Superior temporal gyrus (tissue), 1 donor: Measurements from ENCODE around the gene FFAR1.
"Not testable (repeated sequence)": the region's sequence is repeated elsewhere in the genome, so short reads cannot be mapped to it uniquely, and the experiment has no call there.

Experiments
- DNase-seq: peaks from one replicate; pipeline ENCODE4 v3.0.0-alpha.2; 2016; ENCODE audit errors: extremely low spot score

Gene FFAR1

DNA sequence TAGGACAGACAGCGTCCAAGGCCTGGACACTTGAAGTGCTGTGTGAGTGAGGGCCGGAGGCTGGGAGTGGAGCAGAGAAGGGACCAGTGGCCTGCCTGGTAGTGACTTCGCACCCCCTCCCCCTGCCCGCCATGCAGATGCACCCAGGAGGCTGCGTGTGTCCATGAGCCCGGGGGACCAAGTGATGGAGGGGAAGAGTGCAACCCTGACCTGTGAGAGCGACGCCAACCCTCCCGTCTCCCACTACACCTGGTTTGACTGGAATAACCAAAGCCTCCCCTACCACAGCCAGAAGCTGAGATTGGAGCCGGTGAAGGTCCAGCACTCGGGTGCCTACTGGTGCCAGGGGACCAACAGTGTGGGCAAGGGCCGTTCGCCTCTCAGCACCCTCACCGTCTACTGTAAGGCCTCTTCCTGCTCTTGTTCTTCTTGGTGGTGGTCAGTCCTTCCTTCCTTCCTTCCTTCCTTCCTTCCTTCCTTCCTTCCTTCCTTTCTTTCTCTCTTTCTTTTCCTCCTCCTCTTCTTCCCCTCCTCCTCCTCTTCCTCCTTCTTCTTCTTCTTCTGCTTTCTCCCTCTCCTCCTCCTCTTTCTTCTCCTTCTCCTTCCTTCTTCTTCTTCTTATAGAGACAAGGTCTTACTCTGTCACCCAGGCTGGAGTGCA is 6.0 kb upstream of the FFAR1 start:
- no peak for DNase-seq

DNA sequence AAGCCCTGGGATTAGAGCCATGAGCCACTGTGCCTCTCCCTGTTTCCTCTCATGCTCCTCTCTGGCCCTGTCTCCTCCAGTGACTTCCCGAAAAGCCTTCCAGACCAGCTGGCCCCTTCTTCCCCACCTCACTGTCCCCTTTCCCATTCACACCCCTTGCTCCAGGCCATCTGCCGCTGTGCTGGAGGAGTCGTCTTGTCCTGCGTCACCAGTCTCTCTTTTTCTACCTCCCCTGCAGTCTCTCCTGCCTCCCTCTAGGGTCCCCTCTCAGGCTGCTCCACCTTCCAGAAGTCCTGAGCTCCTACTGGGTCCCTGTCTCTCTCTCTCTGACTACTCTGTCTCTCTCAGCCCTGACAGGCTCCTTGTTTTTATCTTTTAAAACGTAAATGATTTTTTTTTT is 5.3 kb upstream of the FFAR1 start:
- DNase-seq, result no peak

DNA sequence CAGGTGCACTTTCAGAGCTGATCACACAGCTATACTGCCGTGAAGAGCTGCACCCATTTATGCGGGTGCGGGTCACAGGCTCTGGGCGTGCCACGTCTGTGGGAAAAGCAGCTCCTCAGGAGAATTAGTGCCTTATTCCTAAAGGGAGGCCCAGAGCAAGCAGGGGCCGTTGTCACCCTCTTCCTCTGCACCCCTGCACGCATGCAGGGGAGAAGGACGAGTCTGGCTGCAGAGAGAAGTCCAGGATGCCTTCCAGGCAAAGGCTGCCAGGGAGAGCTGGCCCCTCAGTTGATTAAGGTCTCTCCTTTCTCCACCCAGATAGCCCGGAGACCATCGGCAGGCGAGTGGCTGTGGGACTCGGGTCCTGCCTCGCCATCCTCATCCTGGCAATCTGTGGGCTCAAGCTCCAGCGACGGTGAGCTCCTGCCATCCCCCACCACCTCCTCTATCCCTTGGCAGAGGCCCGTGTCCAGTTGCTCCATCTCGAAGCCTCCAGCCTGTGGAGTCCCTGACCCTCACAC is 3.1 kb upstream of the FFAR1 start:
- DNase-seq, result no peak

DNA sequence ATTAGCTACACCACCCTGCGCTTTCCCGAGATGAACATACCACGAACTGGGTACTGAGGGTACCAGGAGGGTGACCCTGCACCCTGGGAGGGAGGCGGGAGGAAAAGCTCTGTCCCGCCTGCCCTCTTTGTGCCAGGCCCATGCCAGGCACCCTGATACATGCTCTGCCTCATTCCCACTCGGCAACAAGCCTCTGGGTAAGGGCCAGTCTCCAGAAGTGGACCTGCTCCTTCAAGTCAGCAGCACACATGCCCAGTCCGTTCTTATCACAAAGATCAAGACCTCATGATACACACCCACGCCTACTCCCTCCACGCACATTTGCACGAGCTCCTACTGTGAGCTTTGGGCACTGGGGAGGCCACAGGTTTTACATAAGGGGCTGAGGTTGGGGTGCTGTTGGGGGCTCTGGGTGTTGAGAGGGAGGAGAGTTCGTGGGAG is 2.0 kb upstream of the FFAR1 start:
- no peak for DNase-seq

DNA sequence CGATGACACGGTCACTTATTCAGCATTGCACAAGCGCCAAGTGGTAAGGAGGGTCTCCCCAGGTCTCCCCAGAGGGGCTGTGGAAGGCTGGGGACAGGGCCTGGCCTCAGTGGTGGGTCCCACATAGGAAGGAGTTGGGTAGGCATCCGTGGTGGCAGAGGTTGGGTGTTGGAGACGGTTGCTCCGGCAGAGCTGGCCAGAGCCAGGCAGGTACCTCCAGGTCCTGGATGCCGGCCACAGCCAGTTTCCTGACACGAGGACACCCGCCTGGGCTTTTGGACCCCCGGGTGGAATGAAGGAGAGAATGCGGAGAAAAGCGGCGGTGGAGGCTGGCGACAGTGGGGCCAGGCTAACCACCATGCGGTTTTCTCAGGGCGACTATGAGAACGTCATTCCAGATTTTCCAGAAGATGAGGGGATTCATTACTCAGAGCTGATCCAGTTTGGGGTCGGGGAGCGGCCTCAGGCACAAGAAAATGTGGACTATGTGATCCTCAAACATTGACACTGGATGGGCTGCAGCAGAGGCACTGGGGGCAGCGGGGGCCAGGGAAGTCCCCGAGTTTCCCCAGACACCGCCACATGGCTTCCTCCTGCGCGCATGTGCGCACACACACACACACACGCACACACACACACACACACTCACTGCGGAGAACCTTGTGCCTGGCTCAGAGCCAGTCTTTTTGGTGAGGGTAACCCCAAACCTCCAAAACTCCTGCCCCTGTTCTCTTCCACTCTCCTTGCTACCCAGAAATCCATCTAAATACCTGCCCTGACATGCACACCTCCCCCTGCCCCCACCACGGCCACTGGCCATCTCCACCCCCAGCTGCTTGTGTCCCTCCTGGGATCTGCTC is 1.3 kb upstream of the FFAR1 start:
- DNase-seq, result no peak

DNA sequence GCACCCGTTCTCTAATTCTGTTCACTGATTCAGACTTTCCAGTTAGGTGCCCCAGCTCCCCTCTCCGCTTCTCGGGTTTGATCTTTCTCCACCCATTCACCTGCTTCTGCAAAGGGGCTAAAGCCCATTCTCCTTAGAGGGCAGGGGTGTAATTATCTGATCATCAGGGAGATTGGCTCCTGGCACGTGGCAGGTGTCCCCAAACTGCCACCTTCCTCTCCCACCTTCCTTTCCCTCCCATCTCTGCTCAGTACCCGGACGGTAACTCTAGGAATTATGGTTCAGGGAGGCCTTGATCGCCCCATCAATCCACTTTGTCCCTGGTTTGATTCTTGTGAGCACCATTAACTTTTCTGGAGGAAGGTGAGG is 212 bp downstream of the FFAR1 start:
- no peak for DNase-seq

DNA sequence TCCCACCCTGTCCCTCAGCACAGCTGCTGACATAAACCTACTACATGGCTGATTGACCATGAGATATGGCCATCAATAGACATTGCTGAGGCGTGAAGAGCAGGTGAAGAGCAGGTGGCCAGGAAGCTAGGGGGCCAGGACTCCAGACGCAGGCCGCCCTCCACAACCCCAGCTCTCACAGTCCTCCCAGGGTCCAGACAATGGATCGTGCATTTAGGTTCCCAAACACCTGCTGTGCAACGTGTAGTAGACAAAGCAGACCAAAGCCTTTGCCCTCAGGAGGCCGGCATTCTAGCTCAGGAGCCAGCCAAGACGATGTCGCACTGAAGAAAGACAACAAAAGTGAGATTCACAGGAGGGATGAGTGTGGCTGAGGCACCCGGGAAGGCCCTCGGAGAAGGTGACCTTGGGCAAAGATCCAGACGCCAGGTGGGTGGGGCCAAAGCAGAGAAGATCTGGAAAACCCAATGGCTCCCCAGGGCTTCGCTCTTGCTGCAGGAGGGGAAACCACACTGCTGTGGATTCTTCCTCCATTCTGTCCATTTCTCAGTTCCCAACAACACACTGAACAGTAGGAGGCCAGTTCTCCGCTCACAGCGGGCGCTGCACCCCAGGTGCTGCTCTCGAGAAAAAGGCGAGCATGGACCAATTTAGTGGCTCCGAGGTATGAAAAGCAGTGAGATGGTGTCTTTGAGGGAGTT is 1.4 kb downstream of the FFAR1 start:
- no peak for DNase-seq

DNA sequence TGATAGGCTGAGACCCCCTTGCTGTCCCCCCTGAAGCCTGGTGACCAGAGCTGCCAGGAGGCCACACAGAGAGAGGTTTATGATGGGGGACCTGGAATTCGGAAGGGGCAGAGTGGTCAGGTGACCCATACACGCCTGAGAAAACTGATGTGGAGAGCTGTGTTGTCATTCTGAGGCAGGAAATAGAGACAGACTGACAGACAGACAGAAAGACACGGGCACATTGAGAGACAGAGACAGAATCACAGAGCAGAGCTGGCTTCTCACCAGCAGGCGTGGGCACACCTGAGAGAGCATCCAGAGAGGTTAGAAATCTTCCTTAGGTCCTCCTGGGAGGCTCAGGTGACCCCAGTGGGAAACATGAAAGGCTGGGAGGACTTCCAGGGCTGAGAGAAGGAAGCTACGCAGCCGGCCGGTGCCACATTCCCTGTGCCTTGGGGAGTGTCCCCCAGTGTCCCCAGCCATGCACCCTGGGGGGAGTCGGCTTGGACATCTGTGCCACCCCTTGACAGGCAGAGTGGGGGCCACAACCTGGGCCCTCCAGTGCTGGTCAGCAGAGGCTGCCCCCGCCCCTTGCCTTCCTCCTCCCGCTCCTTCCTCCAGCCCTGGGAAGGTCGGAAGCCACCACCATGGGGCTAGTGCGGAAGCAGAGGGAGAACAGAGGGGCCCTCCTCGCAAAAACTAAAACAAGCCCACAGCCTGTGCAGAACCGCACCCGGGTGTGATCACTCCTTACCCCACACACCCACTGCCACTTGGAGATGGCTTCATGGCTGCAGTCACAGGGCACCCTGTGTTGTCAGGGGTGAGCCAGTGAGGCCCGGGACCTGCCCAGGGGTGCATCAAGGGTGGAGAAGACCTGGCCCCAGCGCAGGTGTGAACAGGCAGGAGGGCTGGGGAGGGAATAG is 2.2 kb downstream of the FFAR1 start:
- no peak for DNase-seq

DNA sequence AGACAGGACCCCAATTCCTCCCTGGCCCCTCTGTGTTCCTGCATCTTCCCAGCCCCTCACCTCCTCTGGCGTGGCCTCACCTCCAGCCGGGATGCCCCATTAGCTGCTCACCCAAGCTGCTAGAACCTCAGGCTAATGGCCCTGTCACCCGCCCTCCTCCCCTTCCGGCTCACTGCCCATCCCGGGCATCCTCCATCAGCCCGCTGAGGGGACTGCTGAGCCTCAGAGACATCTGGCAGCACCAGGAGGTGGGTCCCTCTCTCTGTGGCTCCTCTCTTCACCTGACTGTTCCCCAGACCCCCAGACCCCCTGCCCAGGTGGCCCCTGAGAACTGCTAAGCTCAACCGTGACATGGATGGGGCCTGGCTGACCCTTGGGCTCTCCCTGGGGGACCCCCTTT is 2.9 kb downstream of the FFAR1 start:
- DNase-seq, result no peak

DNA sequence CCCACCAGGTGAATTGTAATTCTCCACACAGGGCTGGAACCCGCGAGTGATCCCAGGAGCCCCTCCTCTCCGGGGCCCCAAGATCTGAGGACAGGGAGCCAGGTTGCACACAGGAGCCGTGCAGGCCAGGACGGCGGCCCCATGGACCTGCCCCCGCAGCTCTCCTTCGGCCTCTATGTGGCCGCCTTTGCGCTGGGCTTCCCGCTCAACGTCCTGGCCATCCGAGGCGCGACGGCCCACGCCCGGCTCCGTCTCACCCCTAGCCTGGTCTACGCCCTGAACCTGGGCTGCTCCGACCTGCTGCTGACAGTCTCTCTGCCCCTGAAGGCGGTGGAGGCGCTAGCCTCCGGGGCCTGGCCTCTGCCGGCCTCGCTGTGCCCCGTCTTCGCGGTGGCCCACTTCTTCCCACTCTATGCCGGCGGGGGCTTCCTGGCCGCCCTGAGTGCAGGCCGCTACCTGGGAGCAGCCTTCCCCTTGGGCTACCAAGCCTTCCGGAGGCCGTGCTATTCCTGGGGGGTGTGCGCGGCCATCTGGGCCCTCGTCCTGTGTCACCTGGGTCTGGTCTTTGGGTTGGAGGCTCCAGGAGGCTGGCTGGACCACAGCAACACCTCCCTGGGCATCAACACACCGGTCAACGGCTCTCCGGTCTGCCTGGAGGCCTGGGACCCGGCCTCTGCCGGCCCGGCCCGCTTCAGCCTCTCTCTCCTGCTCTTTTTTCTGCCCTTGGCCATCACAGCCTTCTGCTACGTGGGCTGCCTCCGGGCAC is 3.9 kb downstream of the FFAR1 start:
- no peak for DNase-seq

DNA sequence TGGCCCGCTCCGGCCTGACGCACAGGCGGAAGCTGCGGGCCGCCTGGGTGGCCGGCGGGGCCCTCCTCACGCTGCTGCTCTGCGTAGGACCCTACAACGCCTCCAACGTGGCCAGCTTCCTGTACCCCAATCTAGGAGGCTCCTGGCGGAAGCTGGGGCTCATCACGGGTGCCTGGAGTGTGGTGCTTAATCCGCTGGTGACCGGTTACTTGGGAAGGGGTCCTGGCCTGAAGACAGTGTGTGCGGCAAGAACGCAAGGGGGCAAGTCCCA is 4.4 kb downstream of the FFAR1 start:
- no peak for DNase-seq

DNA sequence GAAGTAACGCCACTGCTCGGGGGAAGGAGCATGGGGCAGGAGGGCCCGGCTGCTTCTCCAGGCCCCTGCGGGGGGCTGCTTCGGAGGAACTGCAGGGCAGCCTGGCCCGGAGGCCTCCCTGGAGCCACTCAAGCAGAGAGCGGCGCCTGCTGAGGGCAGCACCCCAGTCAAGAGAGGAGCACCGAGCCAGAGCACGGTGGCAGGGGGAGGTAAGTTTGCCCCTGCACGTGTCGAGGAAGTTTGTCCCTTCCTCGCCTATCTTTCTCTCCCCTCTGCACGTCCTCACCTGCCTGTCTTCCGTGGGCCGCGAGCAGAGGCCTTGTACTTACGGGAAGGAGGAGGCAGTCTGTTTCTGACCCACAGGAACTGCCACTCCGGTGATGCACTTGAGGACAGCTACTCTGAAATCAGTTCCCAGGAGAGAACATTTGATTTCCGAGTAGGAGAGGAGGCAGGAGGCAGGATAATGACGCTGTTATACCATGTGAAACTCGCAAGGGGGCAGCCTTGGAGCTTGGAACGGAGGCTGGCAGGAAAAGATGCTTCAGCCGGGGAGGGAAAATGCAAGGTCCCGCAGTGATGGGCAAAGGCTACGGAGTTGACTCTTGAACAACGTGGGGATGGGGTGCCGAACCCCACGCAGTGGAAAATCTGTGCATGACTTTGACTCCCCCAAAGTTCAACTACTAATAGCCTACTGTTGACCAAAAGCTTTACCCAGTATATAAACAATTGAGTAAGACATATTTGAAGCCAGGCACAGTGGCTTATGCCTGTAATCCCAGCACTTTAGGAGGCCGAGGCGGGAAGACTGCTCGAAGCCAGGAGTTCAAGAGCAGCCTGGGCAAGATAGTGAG is 5.0 kb downstream of the FFAR1 start:
- peak; percentile 91 for DNase-seq

DNA sequence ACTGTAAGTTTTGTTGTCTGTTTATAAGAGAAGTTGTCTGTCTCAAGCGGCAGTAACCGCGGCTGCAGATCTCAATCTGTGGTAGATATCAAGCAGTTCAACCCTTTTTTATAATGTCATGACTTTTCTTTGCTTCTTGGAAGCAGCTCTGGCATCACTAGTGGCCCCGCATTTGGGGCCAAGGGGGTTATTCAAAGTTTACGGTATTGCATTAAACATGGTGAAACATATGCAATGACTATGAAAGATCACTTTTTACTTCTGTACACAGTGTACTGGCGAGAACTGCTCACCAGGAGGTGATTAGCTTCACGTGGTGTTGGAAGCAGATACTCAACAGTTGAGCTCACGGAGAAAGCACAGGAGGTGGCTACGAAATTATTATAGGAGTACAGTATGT is 5.9 kb downstream of the FFAR1 start:
- no peak for DNase-seq

DNA sequence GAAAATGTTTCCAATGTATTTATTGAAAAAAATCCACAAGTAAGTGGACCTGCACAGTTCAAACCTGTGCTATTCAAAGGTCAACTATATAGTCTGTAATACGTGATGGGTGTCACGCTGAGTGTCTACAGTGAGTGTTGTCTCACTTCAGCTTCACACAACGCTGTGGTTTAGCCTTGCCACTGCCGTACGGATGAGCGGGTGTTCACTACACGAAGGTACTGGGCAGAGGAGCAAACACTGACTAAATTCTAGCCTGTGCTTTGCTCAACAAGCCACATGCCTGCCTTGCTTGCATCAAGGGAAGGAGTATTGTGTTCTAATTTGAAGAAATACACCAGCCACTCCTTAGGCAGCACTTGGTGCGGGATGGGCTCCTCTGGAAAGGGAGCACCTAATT is 7.2 kb downstream of the FFAR1 start:
- no peak for DNase-seq

DNA sequence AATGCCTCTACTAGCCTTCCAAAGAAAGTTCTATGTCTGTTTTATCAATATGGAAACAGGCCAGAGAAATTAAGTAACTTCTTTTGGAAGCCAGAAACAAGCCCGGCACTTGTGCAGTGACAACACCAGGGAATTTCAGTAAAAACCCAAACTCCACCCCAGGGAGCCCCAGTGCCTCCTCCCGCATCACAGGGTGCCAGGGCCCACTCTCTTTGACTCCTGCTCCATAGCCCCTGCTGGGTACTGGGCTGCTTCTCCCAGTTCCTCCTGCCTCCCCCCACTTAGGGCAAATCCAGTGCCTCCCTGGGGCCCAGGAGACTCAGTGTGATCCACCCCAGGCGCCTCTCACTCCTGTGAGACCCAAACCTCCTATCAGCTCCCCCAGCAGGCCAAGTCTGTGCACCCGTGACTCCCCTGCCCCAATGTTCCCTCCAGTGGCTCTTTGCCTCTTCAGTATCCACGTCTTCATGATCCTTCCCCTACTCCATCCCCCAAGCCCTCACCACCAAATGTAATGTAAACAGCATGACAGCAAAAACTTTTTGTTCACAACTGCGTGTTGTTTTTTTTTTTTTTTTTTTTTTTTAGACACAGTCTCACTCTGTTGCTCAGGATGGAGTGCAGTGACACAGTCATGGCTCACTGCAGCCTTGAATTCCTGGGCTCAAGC is 8.2 kb downstream of the FFAR1 start:
- no peak for DNase-seq

DNA sequence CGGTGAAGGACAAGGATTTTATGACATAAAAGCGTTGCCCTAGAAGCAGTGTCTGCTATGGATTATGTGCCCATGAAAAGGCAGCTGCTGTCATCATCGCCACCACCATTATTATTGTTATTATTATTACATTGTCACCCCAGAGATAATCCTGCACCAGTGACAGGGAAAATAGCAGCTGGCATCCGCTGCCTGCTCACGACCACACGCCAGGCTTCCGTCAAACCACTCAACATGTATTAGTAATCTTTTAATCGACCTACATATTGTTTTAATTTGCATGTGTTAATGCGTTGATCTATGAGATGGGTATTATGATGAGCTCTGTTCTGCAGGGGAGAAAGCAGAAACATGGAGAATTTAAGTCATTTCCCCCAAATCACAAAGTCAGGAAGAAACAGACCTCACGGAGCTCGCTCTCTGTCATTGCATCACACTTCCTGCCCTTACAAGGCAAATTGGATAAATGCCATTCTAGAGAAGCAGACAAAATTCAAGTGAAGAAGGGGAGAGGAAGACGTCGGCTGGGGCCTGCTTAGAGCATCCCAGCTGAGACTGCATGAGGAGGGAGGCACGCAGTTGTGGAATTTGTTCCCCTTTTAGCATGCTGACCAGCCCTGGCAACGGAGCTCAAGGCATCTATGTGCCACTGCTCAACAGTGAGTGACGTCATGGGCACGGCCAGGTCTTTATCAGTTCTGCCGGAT is 10.3 kb downstream of the FFAR1 start, which contains the start of gene FFAR3:
FFAR3 (plus strand) TSS at position 594 of the 707 bp plus-strand sequence. CDS start 431 bp downstream, outside the sequence.
- no peak for DNase-seq

DNA sequence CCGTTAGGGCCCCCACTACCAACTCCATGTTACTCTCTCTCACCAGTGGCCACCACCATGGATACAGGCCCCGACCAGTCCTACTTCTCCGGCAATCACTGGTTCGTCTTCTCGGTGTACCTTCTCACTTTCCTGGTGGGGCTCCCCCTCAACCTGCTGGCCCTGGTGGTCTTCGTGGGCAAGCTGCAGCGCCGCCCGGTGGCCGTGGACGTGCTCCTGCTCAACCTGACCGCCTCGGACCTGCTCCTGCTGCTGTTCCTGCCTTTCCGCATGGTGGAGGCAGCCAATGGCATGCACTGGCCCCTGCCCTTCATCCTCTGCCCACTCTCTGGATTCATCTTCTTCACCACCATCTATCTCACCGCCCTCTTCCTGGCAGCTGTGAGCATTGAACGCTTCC is 11.1 kb downstream of the FFAR1 start:
- not testable (repeated sequence) for DNase-seq

DNA sequence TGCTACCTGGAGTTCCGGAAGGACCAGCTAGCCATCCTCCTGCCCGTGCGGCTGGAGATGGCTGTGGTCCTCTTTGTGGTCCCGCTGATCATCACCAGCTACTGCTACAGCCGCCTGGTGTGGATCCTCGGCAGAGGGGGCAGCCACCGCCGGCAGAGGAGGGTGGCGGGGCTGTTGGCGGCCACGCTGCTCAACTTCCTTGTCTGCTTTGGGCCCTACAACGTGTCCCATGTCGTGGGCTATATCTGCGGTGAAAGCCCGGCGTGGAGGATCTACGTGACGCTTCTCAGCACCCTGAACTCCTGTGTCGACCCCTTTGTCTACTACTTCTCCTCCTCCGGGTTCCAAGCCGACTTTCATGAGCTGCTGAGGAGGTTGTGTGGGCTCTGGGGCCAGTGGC is 11.7 kb downstream of the FFAR1 start:
- not testable (repeated sequence) for DNase-seq

DNA sequence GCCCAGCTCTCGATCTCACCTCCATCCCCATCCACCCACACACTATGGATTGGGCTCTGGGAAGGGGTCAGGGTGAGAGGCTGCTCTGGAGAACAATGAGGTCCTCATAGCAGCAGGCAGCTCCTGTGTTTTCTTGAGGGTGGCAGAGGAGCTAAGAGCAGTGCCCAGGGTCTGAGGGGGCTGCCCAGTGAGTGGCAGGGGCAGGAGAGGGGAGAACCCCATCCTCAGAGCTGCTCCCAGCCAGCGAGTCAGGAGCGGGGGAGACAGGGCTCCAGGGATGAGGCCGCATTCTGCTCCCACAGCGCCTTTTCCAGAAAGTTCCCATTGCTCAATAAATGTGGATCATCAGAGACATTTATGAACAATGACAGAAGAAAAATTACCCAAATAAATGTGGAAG is 12.4 kb downstream of the FFAR1 start:
- DNase-seq, result not testable (repeated sequence)
